ENCODE results near the gene GRM8.

- TF ChIP-seq ZNF18 (tag by site-specific recombination; IDR thresholded peaks at IDR 0.05) (no peak), CTCF (tag by site-specific recombination; IDR thresholded peaks at IDR 0.05) (no peak), ZNF555 (tag by site-specific recombination; conservative IDR thresholded peaks at IDR 0.05) (no peak), PRDM2 (tag by site-specific recombination; IDR thresholded peaks at IDR 0.05; ENCODE audit: borderline replicate concordance) (no peak)
Observed at GRCh38 chr7:126411032-126411820, 841.5 kb downstream of the GRM8 start.
